H9 (cell line): Measurements from ENCODE around the gene TRIM9. TPM values are rescaled to one million over a fixed set of nuclear protein-coding genes. Genes with fewer than 3 reads are reported as not detected.

Source experiments
- DNase-seq: peaks from one replicate; pipeline ENCODE4 v3.0.0-alpha.2; 2017
- H2AFZ ChIP-seq: one replicate; pipeline ENCODE4 v1.6.1; 2013; ENCODE audit warnings: mild to moderate bottlenecking, low read length, control low read depth, moderate library complexity
- H2AK5ac ChIP-seq: 2 replicates; pipeline ENCODE4 v1.6.1; 2013; ENCODE audit warnings: low read length, control low read depth, mixed read lengths; ENCODE audit not compliant: insufficient read length
- H2BK120ac ChIP-seq: one replicate; pipeline ENCODE4 v1.6.1; 2013; ENCODE audit warnings: low read depth, mild to moderate bottlenecking, low read length, control low read depth, inconsistent platforms; ENCODE audit not compliant: poor library complexity, severe bottlenecking
- H2BK12ac ChIP-seq: 2 replicates; pipeline ENCODE4 v1.6.1; 2013; ENCODE audit warnings: low read length, control low read depth, mixed read lengths, low read depth; ENCODE audit not compliant: insufficient read length
- H2BK15ac ChIP-seq: 2 replicates; pipeline ENCODE4 v1.6.1; 2013; ENCODE audit warnings: low read depth, low read length, control low read depth
- H2BK20ac ChIP-seq: one replicate; pipeline ENCODE4 v1.6.1; 2013; ENCODE audit warnings: low read depth, mild to moderate bottlenecking, low read length, control low read depth, inconsistent platforms; ENCODE audit not compliant: poor library complexity, severe bottlenecking
- H2BK5ac ChIP-seq: 2 replicates; pipeline ENCODE4 v1.6.1; 2013; ENCODE audit warnings: low read length, control low read depth, mixed read lengths; ENCODE audit not compliant: insufficient read length
- H3K14ac ChIP-seq: 2 replicates; pipeline ENCODE4 v1.6.1; 2013; ENCODE audit warnings: low read length, control low read depth; ENCODE audit not compliant: insufficient read depth
- H3K18ac ChIP-seq: 2 replicates; pipeline ENCODE4 v1.6.1; 2013; ENCODE audit warnings: low read depth, mild to moderate bottlenecking, mixed read lengths, low read length, control low read depth; ENCODE audit not compliant: insufficient read length
- H3K23ac ChIP-seq: 2 replicates; pipeline ENCODE4 v1.6.1; 2013; ENCODE audit warnings: low read length, control low read depth, mixed read lengths, low read depth; ENCODE audit not compliant: insufficient read length
- H3K23me2 ChIP-seq: 2 replicates; pipeline ENCODE4 v1.6.1; 2013; ENCODE audit warnings: low read depth, mild to moderate bottlenecking, mixed read lengths, low read length, control low read depth; ENCODE audit not compliant: insufficient read length, poor library complexity, severe bottlenecking
- H3K27ac ChIP-seq: 2 replicates; pipeline ENCODE4 v1.5.1; 2013; ENCODE audit warnings: low read length, control low read depth, mixed read lengths, low read depth; ENCODE audit not compliant: insufficient read length
- H3K27me3 ChIP-seq: 2 replicates; pipeline ENCODE4 v1.6.1; 2013; ENCODE audit warnings: low read length, control low read depth, inconsistent platforms; ENCODE audit not compliant: insufficient read depth
- H3K4ac ChIP-seq: 2 replicates; pipeline ENCODE4 v1.6.1; 2013; ENCODE audit warnings: low read depth, mild to moderate bottlenecking, control low read depth, inconsistent platforms, low read length, moderate library complexity
- H3K4me1 ChIP-seq: 2 replicates; pipeline ENCODE4 v1.6.1; 2013; ENCODE audit warnings: low read length, control low read depth, inconsistent platforms; ENCODE audit not compliant: insufficient read depth
- H3K4me2 ChIP-seq: 2 replicates; pipeline ENCODE4 v1.6.1; 2013; ENCODE audit warnings: low read length, control low read depth, mixed read lengths; ENCODE audit not compliant: insufficient read length, insufficient read depth
- H3K56ac ChIP-seq: 2 replicates; pipeline ENCODE4 v1.6.1; 2013; ENCODE audit warnings: low read depth, mild to moderate bottlenecking, mixed read lengths, low read length, control low read depth; ENCODE audit not compliant: insufficient read length
- H3K79me1 ChIP-seq: 2 replicates; pipeline ENCODE4 v1.6.1; 2013; ENCODE audit warnings: low read depth, mild to moderate bottlenecking, moderate library complexity, low read length, control low read depth, inconsistent platforms; ENCODE audit not compliant: insufficient read depth, poor library complexity, severe bottlenecking
- H3K79me2 ChIP-seq: 2 replicates; pipeline ENCODE4 v1.6.1; 2013; ENCODE audit warnings: low read length, control low read depth, inconsistent platforms; ENCODE audit not compliant: insufficient read depth
- H3K9ac ChIP-seq: 2 replicates; pipeline ENCODE4 v1.6.1; 2013; ENCODE audit warnings: low read length, control low read depth, mixed read lengths; ENCODE audit not compliant: insufficient read length; ENCODE audit errors: extremely low read depth
- H3K9me3 ChIP-seq: one replicate; pipeline ENCODE4 v1.6.1; 2013; ENCODE audit warnings: low read depth, low read length, inconsistent platforms; ENCODE audit not compliant: control insufficient read depth
- H3T11ph ChIP-seq: one replicate; pipeline ENCODE4 v1.6.1; 2013; ENCODE audit warnings: mild to moderate bottlenecking, low read length, control low read depth, inconsistent platforms
- H4K20me1 ChIP-seq: one replicate; pipeline ENCODE4 v1.6.1; 2013; ENCODE audit not compliant: control insufficient read depth, insufficient read length, insufficient read depth
- H4K5ac ChIP-seq: 2 replicates; pipeline ENCODE4 v1.6.1; 2013; ENCODE audit warnings: low read depth, mild to moderate bottlenecking, mixed read lengths, low read length, control low read depth; ENCODE audit not compliant: insufficient read length
- H4K8ac ChIP-seq: replicated peaks from 2 replicates; pipeline ENCODE4 v1.6.1; 2013; ENCODE audit warnings: low read length, control low read depth, mixed read lengths, low read depth; ENCODE audit not compliant: insufficient read length
- H4K91ac ChIP-seq: 2 replicates; pipeline ENCODE4 v1.6.1; 2013; ENCODE audit warnings: low read depth, mild to moderate bottlenecking, moderate library complexity, mixed read lengths, low read length, control low read depth; ENCODE audit not compliant: insufficient read length
- H3K27ac Mint-ChIP-seq, 3 experiments: 2 replicates in 2 of 3; 3 replicates in 1 of 3; pipeline ENCODE4 v1.8.0; 2020 to 2021; ENCODE audit warnings: mixed read lengths in 3 of 3, mild to moderate bottlenecking in 1 of 3, moderate library complexity in 1 of 3
- H3K27me3 Mint-ChIP-seq: 2 replicates; pipeline ENCODE4 v1.8.0; 2021; ENCODE audit warnings: low read depth, mild to moderate bottlenecking, moderate library complexity, mixed read lengths
- H3K36me3 Mint-ChIP-seq, 3 experiments: 2 replicates in 2 of 3; 3 replicates in 1 of 3; pipeline ENCODE4 v1.8.0; 2020 to 2021; ENCODE audit warnings: low read depth in 3 of 3, mixed read lengths in 3 of 3; ENCODE audit not compliant: insufficient read depth in 1 of 3
- H3K4me1 Mint-ChIP-seq, 2 experiments: 2 replicates each; pipeline ENCODE4 v1.8.0; 2020; ENCODE audit warnings: mixed read lengths in 2 of 2
- H3K4me3 Mint-ChIP-seq, 2 experiments: 2 replicates in 1 of 2; 3 replicates in 1 of 2; pipeline ENCODE4 v1.8.0; 2020 to 2021; ENCODE audit warnings: mild to moderate bottlenecking in 2 of 2, mixed read lengths in 2 of 2, moderate library complexity in 1 of 2
- H3K9me3 Mint-ChIP-seq, 2 experiments: 2 replicates in 1 of 2; 3 replicates in 1 of 2; pipeline ENCODE4 v1.8.0; 2020; ENCODE audit warnings: mild to moderate bottlenecking in 2 of 2, mixed read lengths in 2 of 2, moderate library complexity in 1 of 2
- WGBS: extraction: QIAGEN DNeasy Blood & Tissue Kit; methylation state at CpG from one replicate; pipeline ENCODE4 v1.1.7; 2013; ENCODE audit warnings: missing lambda C conversion rate, low lambda C conversion rate, mixed read lengths; ENCODE audit not compliant: insufficient read length; ENCODE audit errors: extremely low coverage; 5-methylcytosine and 5-hydroxymethylcytosine counted together
- total RNA-seq: library from RNA; stranded (reverse); gene quantifications from 2 replicates; pipeline ENCODE4 v1.2.1, GENCODE V29; 2021
- TF ChIP-seq, protein P1 (sequence below): fragments of 200-600 bp; sonication (generic); conservative IDR thresholded peaks from 3 replicates; pipeline ENCODE4 v1.8.0; 2021; ENCODE audit warnings: antibody characterized with exemption, mild to moderate bottlenecking

TRIM9 gene
- total RNA-seq, 1 experiment from 2014 or later, result 0.98 TPM

DNA sequence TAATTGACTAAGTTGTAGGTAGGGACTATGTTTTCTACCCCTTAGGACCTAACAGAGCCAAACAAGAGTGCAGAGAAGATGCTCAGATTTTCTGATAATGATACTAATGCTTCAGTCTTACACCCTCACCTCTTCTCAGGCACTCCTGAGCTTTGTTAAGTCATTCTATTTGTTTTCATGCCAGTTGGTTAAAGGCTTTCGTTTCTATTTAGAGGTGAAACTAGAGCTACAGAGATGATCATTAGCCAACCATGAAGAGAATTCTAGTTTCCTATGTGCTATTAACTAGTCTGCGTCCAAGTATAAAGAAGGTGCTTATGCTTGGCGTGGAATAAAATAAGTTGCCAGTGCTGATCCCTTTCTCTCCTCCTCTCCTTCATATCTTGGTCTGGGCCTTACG, 116.0 kb downstream of the TRIM9 start:
- TF ChIP-seq, protein P1, sequence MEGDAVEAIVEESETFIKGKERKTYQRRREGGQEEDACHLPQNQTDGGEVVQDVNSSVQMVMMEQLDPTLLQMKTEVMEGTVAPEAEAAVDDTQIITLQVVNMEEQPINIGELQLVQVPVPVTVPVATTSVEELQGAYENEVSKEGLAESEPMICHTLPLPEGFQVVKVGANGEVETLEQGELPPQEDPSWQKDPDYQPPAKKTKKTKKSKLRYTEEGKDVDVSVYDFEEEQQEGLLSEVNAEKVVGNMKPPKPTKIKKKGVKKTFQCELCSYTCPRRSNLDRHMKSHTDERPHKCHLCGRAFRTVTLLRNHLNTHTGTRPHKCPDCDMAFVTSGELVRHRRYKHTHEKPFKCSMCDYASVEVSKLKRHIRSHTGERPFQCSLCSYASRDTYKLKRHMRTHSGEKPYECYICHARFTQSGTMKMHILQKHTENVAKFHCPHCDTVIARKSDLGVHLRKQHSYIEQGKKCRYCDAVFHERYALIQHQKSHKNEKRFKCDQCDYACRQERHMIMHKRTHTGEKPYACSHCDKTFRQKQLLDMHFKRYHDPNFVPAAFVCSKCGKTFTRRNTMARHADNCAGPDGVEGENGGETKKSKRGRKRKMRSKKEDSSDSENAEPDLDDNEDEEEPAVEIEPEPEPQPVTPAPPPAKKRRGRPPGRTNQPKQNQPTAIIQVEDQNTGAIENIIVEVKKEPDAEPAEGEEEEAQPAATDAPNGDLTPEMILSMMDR, result no peak
- Histone ChIP-seq H3K27ac (no peak overlapping the region), H3K27me3 (no peaks in the 10 kb centered on the region; the same call in 1 of the 2 replicates), H3K18ac (no peak overlapping the region), H3K4ac (no peak overlapping the region), H4K20me1 (no peaks in the 10 kb centered on the region), H3K23me2 (no peaks in the 10 kb centered on the region), H3K4me2 (no peak overlapping the region), H2BK12ac (no peak overlapping the region), H3K14ac (no peak overlapping the region), H2AFZ (no peak overlapping the region), H4K5ac (no peak overlapping the region), H4K8ac (no peak overlapping the region), H3T11ph (no peak overlapping the region), H2BK15ac (no peak overlapping the region), H2BK120ac (no peak overlapping the region), H3K9ac (no peak overlapping the region), H3K79me1 (no peaks in the 10 kb centered on the region), H3K4me1 (no peaks in the 10 kb centered on the region; the same call in 1 of the 2 replicates), H2BK20ac (no peak overlapping the region), H2BK5ac (no peak overlapping the region), H4K91ac (no peak overlapping the region), H3K56ac (no peak overlapping the region), H3K79me2 (no peaks in the 10 kb centered on the region), H3K23ac (no peak overlapping the region), H2AK5ac (no peak overlapping the region), H3K9me3 (no peaks in the 10 kb centered on the region)
- H3K4me3 Mint-ChIP-seq, result no peak overlapping the region
- no peaks in the 10 kb centered on the region for H3K9me3 Mint-ChIP-seq
- H3K27ac Mint-ChIP-seq, result no peak overlapping the region
- H3K27me3 Mint-ChIP-seq, result peaks cover 3% of the 10 kb centered on the region
- no peak for DNase-seq
- H3K36me3 Mint-ChIP-seq, result no peaks in the 10 kb centered on the region
- H3K4me1 Mint-ChIP-seq, result peaks cover 7 to 13% of the 10 kb centered on the region in 2 experiments
- WGBS, result no CpG with 5 or more reads among the region's 4 CpGs
